Vagina (tissue), 2 donors: Measurements from ENCODE around the gene STIMATE.

Experiments used
- POLR2AphosphoS5 ChIP-seq, 2 donors: sonication (generic); formaldehyde crosslinking; IDR thresholded peaks; one replicate each; pipeline ENCODE4 v1.9.0; 2017; ENCODE audit warnings: antibody characterized with exemption in 2 of 2, mild to moderate bottlenecking in 2 of 2, low read depth in 1 of 2; ENCODE audit not compliant: insufficient read depth in 1 of 2
- TF ChIP-seq, protein P1 (sequence below), 3 experiments: fragments of 450-650 bp in 2 of 3; fragments of 200-600 bp in 1 of 3; sonication (generic) in 1 of 3; IDR thresholded peaks; one replicate each; pipeline ENCODE4 v1.5.1; 2017 to 2019; ENCODE audit warnings: antibody characterized with exemption in 3 of 3, mild to moderate bottlenecking in 2 of 3, moderate library complexity in 2 of 3

DNA sequence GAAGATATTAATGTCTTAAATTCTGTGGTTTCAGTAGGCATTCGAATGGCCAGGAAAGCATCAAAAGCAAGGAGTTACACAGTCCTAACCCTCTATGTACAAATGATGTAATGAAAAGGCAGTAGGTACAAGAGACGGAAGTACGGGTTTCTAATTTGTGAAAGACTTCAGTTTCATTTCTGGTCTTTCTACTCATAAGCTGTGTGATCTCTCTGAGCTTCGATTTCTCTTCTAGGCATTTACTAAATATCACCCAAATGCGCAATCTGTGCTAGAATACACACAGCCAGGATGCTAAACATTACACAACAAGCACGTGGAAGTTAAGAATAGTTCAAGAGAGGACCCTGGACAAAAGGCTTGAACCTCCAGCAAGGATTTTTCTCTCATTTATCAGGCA lies 17.9 kb upstream of the STIMATE start:
- TF ChIP-seq POLR2AphosphoS5 (IDR thresholded peaks at IDR 0.05; ENCODE audit: insufficient read depth in 1 of 2, low read depth in 1 of 2) = no peak
- TF ChIP-seq, protein P1, sequence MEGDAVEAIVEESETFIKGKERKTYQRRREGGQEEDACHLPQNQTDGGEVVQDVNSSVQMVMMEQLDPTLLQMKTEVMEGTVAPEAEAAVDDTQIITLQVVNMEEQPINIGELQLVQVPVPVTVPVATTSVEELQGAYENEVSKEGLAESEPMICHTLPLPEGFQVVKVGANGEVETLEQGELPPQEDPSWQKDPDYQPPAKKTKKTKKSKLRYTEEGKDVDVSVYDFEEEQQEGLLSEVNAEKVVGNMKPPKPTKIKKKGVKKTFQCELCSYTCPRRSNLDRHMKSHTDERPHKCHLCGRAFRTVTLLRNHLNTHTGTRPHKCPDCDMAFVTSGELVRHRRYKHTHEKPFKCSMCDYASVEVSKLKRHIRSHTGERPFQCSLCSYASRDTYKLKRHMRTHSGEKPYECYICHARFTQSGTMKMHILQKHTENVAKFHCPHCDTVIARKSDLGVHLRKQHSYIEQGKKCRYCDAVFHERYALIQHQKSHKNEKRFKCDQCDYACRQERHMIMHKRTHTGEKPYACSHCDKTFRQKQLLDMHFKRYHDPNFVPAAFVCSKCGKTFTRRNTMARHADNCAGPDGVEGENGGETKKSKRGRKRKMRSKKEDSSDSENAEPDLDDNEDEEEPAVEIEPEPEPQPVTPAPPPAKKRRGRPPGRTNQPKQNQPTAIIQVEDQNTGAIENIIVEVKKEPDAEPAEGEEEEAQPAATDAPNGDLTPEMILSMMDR (IDR thresholded peaks at IDR 0.05) = no peak
